HepG2 (cell line): ENCODE data around the gene RAB3C. TPM values are rescaled to one million over a fixed set of nuclear protein-coding genes. Genes with fewer than 3 reads are reported as not detected.

Experiments used
- ATAC-seq: fragments of 200-7000 bp; cut with Tn5 transposase; 3 replicates; pipeline ENCODE4 v1.9.1; 2020; ENCODE audit warnings: mild to moderate bottlenecking, moderate library complexity
- BruUV-seq: library from RNA; stranded (reverse); fragments of 400-500 nt; replicated peaks from 2 replicates; lab custom pipeline; 2021; lab: Mats Ljungman, UMichigan
- CTCF ChIA-PET: fragments of 300-600 bp; formaldehyde crosslinking; extraction: SDS; loops from one replicate; lab custom pipeline; 2021; ENCODE audit warnings: low total read pairs, inconsistent platforms, low intra/inter-chr PET ratio; lab: Yijun Ruan, JAX
- POLR2A ChIA-PET: fragments of 350-600 bp; sonication (Branson Sonifier 250); formaldehyde crosslinking; loops from one replicate; lab custom pipeline; 2020; ENCODE audit warnings: antibody characterized with exemption, inconsistent platforms; lab: Yijun Ruan, JAX
- DNase-seq: peaks from one replicate; pipeline ENCODE4 v3.0.0-alpha.2; 2015; ENCODE audit warnings: low spot score
- FAIRE-seq: peaks from 3 replicates; lab custom pipeline; 2011; peaks lifted over from hg19 to GRCh38; lab: Jason Lieb, UNC
- H2AFZ ChIP-seq: one replicate; pipeline ENCODE4 v1.6.1; 2011; ENCODE audit warnings: low read length, inconsistent platforms
- H3K27ac ChIP-seq: fragments of 300-600 bp; 3 replicates; pipeline ENCODE4 v1.8.0; 2011; ENCODE audit warnings: mixed run types, mild to moderate bottlenecking, mixed read lengths, low read length, inconsistent platforms; ENCODE audit not compliant: insufficient read depth; ENCODE audit errors: extremely low read length
- H3K27me3 ChIP-seq, 2 experiments: fragments of 200-600 bp in 1 of 2; 2 replicates in 1 of 2; 3 replicates in 1 of 2; pipeline versions ENCODE4 v1.6.0 to v1.8.0; 2011; ENCODE audit warnings: low read length in 2 of 2, mild to moderate bottlenecking in 2 of 2, moderate library complexity in 2 of 2, inconsistent platforms in 1 of 2; ENCODE audit not compliant: insufficient read depth in 2 of 2, control insufficient read depth in 1 of 2
- H3K36me3 ChIP-seq, 2 experiments: fragments of 200-600 bp in 1 of 2; replicated peaks in 1 of 2; 2 replicates in 1 of 2; 3 replicates in 1 of 2; pipeline versions ENCODE4 v1.5.1 to v1.8.0; 2011; ENCODE audit warnings: low read length in 2 of 2, inconsistent platforms in 1 of 2; ENCODE audit not compliant: insufficient read depth in 2 of 2, control insufficient read depth in 1 of 2
- H3K4me1 ChIP-seq: 2 replicates; pipeline ENCODE4 v1.5.1; 2012; ENCODE audit warnings: low read length, inconsistent platforms; ENCODE audit not compliant: insufficient read depth
- H3K4me2 ChIP-seq: 2 replicates; pipeline ENCODE4 v1.6.0; 2011; ENCODE audit warnings: low read depth, low read length, inconsistent platforms
- H3K4me3 ChIP-seq, 3 experiments: fragments of 200-600 bp in 1 of 3; sonication (generic), shearing (Covaris generic) in 1 of 3; replicated peaks in 1 of 3; 2 replicates each; pipeline ENCODE4 v1.5.1; 2011 to 2016; ENCODE audit warnings: low read length in 3 of 3, inconsistent platforms in 2 of 3, low read depth in 2 of 3, mild to moderate bottlenecking in 2 of 3, control low read depth in 1 of 3, mixed read lengths in 1 of 3; ENCODE audit not compliant: insufficient read depth in 1 of 3
- H3K79me2 ChIP-seq: one replicate; pipeline ENCODE4 v1.6.1; 2011; ENCODE audit warnings: low read length, inconsistent platforms; ENCODE audit not compliant: insufficient read depth
- H3K9ac ChIP-seq: 2 replicates; pipeline ENCODE4 v1.6.0; 2011; ENCODE audit warnings: mild to moderate bottlenecking, low read depth, low read length, inconsistent platforms; ENCODE audit not compliant: insufficient read depth
- H3K9me3 ChIP-seq: 2 replicates; pipeline ENCODE4 v1.5.1; 2012; ENCODE audit warnings: mild to moderate bottlenecking, low read length
- H4K20me1 ChIP-seq: 2 replicates; pipeline ENCODE4 v1.6.0; 2011; ENCODE audit warnings: inconsistent platforms, mild to moderate bottlenecking, low read length, moderate library complexity; ENCODE audit not compliant: insufficient read depth
- CREB1 ChIP-seq, 2 experiments: fragments of 450-650 bp in 1 of 2; IDR thresholded peaks; 2 replicates each; pipeline ENCODE4 v1.6.1; 2016 to 2017; ENCODE audit warnings: control low read depth in 1 of 2, mild to moderate bottlenecking in 1 of 2, missing compliant biosample characterization in 1 of 2, missing genetic modification characterization in 1 of 2
- DMTF1 ChIP-seq: sonication (generic); formaldehyde crosslinking; IDR thresholded peaks from 2 replicates; pipeline ENCODE4 v1.4.0; 2020; ENCODE audit warnings: mild to moderate bottlenecking, missing genetic modification reagents
- SYNCRIP ChIP-seq: fragments of 200-400 bp; formaldehyde crosslinking; IDR thresholded peaks from 2 replicates; pipeline ENCODE4 v1.6.1; 2018; ENCODE audit warnings: mild to moderate bottlenecking, low read depth, low read length; ENCODE audit not compliant: insufficient read depth
- ZBTB46 ChIP-seq: sonication (generic); formaldehyde crosslinking; IDR thresholded peaks from 2 replicates; pipeline ENCODE4 v1.4.0; 2020; ENCODE audit warnings: mild to moderate bottlenecking, missing genetic modification reagents, borderline replicate concordance
- ZNF343 ChIP-seq: sonication (generic); formaldehyde crosslinking; IDR thresholded peaks from 2 replicates; pipeline ENCODE4 v1.4.0; 2020; ENCODE audit warnings: mild to moderate bottlenecking, missing genetic modification reagents
- ZNF781 ChIP-seq: sonication (generic); formaldehyde crosslinking; IDR thresholded peaks from 2 replicates; pipeline ENCODE4 v1.5.1; 2020; ENCODE audit warnings: borderline replicate concordance, mild to moderate bottlenecking, missing genetic modification reagents; ENCODE audit errors: not compliant biosample characterization
- WGBS: methylation state at CpG from one replicate; pipeline ENCODE4 v1.1.6; 2017; ENCODE audit warnings: low lambda C conversion rate; 5-methylcytosine and 5-hydroxymethylcytosine counted together
- in situ Hi-C: cut with HindIII; loops from 2 replicates; pipeline ENCODE4 v1.10.0; 2017; ENCODE audit warnings: low pct_unique_long_range_greater_than_20kb; ENCODE audit not compliant: extremely low pct_ligation_motif_present
- intact Hi-C: fragments of 100-400 bp; cut with micrococcal nuclease; formaldehyde crosslinking; loops from one replicate; pipeline ENCODE4 v1.10.0; 2022; ENCODE audit not compliant: unreplicated experiment
- polyA plus RNA-seq, 8 experiments: library from polyadenylated mRNA; depleted of rRNA in 3 of 8; stranded (reverse) in 7 of 8; unstranded in 1 of 8; fragments of >200 nt; fragmentation: Illumina TruSeq in 4 of 8; extraction: Trizol in 4 of 8; gene quantifications; 2 replicates each; pipeline versions ENCODE4 v1.2.1 to v1.2.3, GENCODE V29; 2011 to 2016; ENCODE audit warnings: low read depth in 4 of 8, missing spikeins in 1 of 8, mixed read lengths in 1 of 8; ENCODE audit not compliant: insufficient read depth in 1 of 8
- total RNA-seq, 5 experiments: library from RNA; depleted of rRNA; stranded (reverse); fragments of >200 nt; fragmentation: Illumina TruSeq; extraction: Trizol; gene quantifications; 2 replicates each; pipeline ENCODE4 v1.2.3, GENCODE V29; 2016; ENCODE audit warnings: low read depth in 1 of 5
- TF ChIP-seq, protein P1 (sequence below): sonication (generic); formaldehyde crosslinking; IDR thresholded peaks from 2 replicates; pipeline ENCODE4 v1.4.0; 2020; ENCODE audit warnings: missing genetic modification reagents, borderline replicate concordance

RAB3C gene
- total and polyA plus RNA-seq, 2 of the 13 experiments (the other 11 are each of a cell fraction or from before 2014, with no cell fraction given), result not detected

DNA sequence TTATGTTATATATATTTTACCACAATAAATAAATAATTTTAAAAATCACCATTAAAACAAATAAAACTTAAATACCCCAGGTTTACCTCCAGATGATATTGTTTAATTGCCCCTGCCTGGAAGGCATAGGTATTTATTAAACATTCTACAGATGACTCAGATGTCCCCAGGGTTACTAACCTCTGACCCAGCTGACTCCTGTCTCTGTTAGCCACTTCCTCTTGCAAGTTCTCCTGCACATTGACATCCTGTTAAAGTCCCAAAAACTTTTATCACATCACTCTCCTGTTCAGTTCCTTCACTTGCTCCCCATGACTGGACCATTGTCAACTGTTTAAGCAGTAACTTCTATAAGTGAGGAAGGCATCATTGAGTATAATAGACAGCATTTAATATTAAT lies 37.0 kb upstream of the RAB3C start (continued):
- TF ChIP-seq, protein P1, sequence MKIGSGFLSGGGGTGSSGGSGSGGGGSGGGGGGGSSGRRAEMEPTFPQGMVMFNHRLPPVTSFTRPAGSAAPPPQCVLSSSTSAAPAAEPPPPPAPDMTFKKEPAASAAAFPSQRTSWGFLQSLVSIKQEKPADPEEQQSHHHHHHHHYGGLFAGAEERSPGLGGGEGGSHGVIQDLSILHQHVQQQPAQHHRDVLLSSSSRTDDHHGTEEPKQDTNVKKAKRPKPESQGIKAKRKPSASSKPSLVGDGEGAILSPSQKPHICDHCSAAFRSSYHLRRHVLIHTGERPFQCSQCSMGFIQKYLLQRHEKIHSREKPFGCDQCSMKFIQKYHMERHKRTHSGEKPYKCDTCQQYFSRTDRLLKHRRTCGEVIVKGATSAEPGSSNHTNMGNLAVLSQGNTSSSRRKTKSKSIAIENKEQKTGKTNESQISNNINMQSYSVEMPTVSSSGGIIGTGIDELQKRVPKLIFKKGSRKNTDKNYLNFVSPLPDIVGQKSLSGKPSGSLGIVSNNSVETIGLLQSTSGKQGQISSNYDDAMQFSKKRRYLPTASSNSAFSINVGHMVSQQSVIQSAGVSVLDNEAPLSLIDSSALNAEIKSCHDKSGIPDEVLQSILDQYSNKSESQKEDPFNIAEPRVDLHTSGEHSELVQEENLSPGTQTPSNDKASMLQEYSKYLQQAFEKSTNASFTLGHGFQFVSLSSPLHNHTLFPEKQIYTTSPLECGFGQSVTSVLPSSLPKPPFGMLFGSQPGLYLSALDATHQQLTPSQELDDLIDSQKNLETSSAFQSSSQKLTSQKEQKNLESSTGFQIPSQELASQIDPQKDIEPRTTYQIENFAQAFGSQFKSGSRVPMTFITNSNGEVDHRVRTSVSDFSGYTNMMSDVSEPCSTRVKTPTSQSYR (CRISPR knock-in tag), result no peak
- TF ChIP-seq ZNF343 (CRISPR knock-in tag) (no peak), ZNF781 (no peak), DMTF1 (CRISPR knock-in tag) (no peak), SYNCRIP (no peak)

DNA sequence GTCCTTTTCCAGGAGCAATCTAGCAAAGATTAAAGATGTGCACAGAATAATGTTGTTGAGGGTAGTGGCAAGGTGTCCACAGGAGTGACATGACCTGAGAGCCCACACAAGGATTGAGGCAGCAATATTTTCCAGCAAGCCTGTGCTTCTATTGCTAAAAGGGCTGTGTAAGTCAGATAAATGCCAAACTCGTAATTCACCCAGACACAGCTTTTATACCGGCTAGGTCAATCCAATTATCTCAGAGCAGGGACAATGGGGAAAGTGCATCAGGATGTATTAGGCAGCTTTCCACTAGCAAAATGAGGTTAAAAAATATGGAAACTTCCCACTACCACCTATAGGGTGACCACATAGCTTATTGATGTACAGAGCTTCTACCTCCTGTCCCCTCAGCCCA lies 34.8 kb upstream of the RAB3C start:
- ChIA-PET POLR2A (no interaction called here), CTCF (no interaction called here)
- Histone ChIP-seq H3K9ac (no peak overlapping the region), H3K27me3 (no peaks in the 10 kb centered on the region), H3K27ac (no peak overlapping the region), H3K4me3 (no peak overlapping the region), H3K9me3 (no peaks in the 10 kb centered on the region), H3K79me2 (no peaks in the 10 kb centered on the region), H4K20me1 (no peaks in the 10 kb centered on the region), H2AFZ (no peak overlapping the region), H3K4me2 (no peak overlapping the region), H3K36me3 (no peaks in the 10 kb centered on the region), H3K4me1 (no peaks in the 10 kb centered on the region)
- WGBS, result 0% methylated on average over 2 of the region's 2 CpGs
- in situ Hi-C loops (no loop called here), intact Hi-C loops (no loop called here)
- FAIRE-seq (no peak), ATAC-seq (no peak), DNase-seq (no peak)
- BruUV-seq, result no TSS peak
- no peak for TF ChIP-seq CREB1 (IDR thresholded peaks at IDR 0.05)
- no peak for TF ChIP-seq CREB1 (CRISPR knock-in tag; IDR thresholded peaks at IDR 0.05)
- TF ChIP-seq ZBTB46 (CRISPR knock-in tag), result no peak
